ENCODE results near the gene SMIM8.
"Not testable (repeated sequence)": the region's sequence is repeated elsewhere in the genome, so short reads cannot be mapped to it uniquely, and the experiment has no call there.

SMIM8 gene, protein sequence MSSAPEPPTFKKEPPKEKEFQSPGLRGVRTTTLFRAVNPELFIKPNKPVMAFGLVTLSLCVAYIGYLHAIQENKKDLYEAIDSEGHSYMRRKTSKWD

DNA sequence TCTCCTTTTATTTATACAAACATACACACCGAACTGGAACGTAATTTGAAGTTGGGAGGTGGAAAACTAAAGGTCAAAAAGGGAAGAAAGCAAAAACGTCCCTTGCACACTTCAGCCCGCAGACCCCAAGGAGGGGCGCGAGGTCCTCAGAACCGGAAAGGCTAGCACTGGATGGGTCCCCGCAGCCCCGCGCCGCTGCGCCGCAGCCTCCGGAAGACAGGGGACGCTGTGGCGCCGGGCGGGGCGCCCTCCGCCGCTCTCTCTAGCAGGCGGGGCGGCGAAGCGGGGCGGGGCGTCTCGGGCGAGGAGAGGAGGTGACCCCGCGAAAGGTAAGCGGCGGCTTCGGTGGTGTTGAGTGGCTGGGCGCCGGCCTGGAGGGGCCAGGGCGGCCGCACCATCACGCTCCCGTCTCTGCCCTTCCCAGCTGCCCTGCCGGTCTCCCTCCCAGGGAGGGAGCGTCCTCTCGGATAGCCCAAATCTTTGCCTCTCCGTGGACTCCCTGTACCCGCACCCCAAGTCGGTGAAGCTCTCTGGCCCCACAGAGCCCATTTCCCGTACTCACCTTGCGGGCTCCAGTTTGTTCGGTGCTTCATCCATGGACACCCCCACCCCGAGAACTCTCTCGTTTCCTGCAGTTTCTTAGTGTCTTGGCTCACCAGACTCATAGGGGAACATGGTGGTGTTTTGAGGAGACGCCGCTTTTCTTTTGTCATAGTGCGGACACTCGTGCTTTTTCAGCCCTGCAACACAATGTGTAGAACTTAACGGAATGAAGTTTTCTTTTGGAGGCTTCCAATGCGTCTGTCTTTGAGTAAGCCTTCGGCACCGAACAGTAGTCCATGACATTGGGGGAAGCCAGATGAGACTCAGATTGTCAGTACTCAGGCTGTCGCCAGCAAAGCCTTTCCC lies at the start of gene SMIM8:
Gene SMIM8 (plus strand): TSS at position 285 of the 909 bp plus-strand sequence. CDS start 14,444 bp downstream, outside the sequence.
- peak; percentile 81 for DNase-seq (ENCODE audit: low spot score)

DNA sequence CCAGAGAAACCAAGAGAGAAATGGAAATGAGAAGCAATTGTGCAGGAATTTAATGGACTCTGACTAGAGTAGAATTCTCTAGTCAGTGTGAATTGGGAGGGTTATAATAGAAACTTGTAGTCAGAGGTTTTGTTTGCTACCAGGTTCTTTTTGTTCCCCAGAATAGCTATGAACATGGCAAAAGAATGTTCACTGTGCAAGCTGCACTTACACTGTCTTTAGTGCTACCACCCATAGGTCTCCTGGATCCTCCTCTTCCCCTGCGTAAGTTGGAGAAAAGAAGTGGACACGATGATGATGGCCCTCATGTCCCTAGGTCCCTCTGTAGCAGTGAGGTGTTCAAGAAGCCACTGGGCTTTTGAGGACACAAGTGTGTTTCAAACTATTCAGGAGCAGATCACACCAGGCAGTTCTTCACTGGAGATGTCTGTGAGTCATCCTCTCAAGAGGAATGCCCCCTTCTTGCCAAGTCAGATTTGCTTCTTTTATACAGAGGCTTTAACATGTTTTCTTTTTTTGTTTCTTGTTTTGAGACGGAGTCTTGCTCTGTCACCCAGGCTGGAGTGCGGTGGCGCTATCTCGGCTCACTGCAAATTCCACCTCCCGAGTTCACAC lies 47.6 kb upstream of the SMIM8 start:
- peak; percentile 46 for DNase-seq (ENCODE audit: low spot score)

DNA sequence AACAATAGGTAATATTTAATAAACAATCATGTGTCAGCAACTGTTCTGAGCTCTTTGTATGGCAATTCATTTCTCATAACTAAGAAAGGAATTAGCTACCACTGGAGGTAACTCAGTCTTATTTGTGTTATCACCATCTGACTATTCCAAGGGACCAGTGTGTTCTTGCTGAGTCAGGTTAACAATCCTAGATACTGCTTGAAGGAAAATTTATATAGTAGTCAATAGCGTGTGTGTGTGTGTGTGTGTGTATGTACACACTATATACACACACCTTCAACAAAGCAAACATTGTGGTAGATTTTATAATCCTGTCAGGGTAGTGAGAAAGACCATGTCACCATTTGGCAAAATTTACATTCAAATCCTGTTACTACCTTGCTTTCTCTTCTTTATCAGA lies 45.8 kb upstream of the SMIM8 start:
- DNase-seq (ENCODE audit: low spot score) = no peak

DNA sequence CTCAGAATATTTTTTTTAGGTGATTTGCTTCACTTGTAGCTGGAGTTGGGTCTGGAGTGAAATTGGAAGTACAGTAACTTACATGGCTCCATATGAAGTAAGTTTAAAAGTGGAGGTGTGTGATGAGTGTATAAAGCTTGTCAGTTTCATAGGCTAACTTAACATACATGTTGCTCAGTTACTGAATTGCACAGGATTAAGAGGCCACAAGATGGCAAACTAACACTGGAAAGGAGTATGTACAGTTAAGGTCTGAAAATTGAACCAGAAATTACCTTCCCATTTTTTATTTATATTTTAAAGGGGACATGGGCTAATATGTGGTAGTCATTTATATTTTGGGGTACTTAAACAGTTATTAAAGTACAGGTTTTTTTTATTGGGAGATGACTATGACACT lies 45.3 kb upstream of the SMIM8 start:
- DNase-seq (ENCODE audit: low spot score) = no peak

DNA sequence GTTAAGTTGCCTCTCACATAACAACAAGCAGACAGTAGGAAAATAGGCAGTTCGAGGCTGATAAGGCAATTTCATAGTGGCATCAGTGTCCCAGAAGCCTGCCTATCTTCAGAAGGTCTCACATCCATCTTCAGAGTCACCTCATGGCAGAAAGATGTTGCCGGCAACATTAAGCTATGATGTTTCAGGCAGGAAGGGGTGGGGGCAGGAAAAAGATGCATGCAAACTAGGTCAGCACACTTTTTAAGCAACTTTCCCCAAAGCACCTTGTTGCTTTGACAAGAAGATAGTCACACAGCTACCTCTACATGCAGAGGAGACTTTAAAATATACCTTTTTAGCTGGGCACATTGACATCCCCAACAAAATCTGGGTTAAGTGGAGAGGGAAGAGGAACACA lies 43.2 kb upstream of the SMIM8 start:
- no peak for DNase-seq (ENCODE audit: low spot score)

DNA sequence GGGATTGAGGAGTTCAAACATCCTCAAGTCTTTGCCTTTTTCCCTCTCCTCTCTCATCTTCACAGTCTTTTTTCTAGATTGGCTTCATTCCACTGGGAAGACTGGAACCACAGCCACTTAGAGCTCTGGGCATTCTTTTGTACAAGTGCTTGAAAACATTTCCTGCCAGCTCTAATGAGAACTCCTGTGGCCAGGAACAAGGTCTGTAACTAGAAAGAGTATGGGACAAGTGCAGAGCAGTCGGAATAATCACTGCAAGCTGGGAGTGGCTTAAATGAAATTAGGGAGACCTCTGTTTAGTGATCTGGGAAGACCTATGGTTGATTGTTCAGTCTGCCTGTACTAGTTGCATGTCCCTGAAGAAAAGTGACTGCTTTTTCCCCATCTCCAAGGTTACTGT lies 41.0 kb upstream of the SMIM8 start:
- DNase-seq (ENCODE audit: low spot score) = no peak

DNA sequence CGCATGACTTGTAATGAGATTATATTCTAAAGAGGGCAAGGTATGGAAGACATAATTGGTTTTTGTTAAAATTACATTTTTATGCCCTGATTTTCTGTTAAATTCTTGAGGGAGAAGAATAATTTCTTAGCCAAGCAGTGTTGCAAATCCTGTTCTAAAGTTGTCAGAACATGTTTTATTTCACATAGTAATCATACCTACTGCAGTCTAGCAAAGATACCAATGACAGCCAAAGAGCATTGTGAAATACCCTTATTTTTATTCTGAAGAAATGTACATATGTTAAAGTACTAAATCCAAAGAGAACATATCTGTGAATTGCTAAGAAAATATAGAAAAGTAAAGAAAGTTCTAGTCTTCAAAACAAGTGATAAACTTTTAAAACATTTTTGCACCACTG lies 39.6 kb upstream of the SMIM8 start:
- DNase-seq (ENCODE audit: low spot score) = no peak

DNA sequence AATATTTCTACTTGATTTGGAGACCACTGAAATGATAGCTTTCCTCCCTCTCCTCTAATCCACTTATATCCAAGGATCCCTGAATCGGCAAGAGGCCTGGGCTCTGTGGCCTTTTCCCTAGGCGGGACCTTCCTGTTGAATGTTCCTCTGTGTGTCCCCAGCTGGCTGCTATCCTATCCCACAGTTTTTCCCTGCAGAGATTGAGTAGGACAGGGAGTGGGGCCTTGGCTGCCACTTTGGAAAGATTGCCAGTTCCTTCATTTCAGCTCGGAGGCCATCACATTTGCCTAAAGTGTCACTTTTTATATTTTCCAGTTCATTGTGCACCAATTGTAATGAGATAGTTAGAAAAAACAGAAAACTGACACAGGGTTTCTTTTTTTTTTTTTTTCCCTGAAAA lies 38.9 kb upstream of the SMIM8 start:
- DNase-seq (ENCODE audit: low spot score) = no peak

DNA sequence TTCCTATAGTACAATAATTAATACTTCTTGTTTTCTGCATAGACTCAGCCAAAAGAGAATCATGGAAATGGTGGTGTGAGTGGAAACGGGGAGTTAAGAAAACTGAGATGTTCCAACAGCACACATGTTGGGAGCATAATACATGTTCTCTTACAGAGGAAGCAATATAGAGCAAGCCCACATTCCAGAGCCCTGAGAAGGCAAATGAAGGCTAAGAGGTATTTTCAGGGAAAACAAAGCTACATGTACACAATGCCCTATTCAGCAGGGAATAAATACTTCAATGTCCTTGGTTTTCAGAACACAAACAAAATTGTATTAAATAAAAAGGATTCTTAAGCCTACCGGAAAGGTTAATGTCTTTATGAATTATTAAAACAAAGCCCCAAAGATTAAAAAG lies 35.1 kb upstream of the SMIM8 start:
- DNase-seq (ENCODE audit: low spot score) = no peak

DNA sequence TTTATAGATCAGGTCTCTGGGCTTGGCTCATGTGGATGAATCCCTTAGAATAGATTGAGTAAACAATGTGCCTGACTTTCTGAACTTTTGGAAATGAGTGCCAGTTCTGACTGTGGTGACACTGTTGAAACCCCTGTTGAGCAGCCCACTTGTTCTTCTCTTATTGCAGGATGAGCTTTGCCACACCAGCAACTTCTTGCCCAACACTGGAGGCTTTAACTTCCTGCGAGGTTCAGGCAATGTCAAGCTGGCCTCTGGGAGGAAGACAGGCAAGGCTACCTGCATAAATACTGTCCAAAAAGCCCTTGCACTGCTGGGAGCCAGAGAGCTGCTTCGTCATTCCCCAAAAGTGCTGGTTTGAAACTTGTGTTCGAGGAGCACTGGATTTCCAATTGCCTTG lies 32.8 kb upstream of the SMIM8 start:
- DNase-seq (ENCODE audit: low spot score) = no peak

DNA sequence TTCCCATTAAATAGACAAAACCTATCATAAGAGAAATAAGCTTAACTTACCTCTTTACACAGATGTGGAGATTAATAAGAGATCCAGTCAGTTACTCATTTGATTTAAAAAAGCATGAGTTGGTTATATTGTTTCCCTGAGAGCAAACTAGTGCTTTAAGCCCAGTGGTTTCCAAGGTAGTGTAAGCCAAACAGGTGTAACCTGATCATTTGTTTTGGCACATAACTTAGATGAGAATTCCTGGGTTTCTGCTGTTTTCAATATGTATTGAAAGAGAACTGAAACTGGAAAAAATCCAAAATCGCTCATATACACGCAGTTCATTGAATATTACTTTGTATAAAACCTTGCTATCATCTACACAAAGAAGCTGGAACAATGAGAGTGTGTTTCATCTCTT lies 30.5 kb upstream of the SMIM8 start:
- DNase-seq (ENCODE audit: low spot score) = no peak

DNA sequence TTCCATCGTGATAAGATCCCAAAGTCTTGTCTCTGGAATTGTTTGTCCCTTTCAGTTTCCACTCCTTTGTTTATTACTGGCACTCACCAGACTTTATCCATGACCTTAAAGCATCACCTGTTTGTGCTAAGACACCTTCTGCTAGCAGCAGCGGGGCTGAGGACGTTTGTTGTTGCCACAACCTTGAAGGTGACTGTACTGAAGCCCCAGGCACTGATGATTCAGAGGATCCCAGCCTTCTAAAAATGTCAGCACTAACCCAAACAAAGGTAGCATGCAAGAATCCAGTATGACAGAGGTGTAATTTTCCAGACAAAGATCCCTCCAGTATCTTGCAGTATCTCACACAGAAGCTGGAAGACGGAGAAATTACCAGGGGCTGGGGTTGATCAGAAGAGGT lies 28.9 kb upstream of the SMIM8 start:
- no peak for DNase-seq (ENCODE audit: low spot score)

DNA sequence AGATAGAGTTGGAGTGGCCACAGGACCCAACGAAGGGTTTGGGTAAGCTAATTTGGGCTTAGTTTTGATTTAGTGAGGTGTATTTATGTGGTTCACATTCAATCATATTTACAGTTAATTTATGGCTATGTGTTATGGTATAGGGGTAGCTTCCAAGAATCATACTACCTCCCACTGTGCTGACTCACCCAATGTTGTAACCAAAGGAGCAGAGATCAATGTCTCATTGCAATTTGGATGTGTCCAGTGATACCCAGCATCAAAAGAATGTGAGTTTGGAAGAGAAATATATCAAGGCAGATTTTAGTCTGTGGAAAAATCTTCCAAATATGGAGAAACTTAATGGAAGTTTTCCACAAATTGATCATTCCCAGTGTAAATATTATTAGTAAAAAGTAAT lies 25.3 kb upstream of the SMIM8 start:
- DNase-seq (ENCODE audit: low spot score) = no peak

DNA sequence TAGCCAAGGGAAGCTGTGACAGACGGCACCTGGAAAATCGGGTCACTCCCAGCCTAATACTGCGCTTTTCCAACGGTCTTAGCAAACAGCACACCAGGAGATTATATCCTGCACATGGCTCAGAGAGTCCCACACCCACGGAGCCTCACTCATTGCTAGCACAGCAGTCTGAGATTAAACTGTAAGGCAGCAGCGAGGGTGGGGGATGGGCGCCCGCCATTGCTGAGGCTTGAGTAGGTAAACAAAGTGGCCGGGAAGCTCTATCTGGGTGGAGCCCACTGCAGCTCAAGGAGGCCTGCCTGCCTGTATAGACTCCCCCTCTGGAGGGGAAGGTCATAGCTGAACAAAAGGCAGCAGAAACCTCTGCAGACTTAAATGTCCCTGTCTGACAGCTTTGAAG lies 21.1 kb upstream of the SMIM8 start:
- DNase-seq (ENCODE audit: low spot score) = not testable (repeated sequence)

DNA sequence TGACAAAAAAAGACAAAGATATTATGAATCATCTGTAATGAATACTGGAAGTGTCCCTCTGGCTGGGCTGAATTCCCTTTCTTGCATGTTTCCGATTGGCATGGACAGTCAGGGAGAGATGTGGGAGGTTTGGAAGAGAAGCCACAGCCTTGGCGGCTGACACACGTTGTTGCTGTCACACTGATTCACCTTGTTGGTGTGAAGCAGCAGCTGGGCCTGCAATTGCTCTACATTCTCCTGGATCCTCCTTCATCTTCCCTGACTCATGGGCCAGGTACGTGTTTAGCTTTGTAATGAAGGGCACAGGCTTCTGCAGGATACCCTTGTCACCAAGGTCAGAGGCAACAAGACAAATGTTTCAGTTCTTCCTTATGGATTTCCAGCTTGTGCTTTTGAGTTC lies 13.4 kb upstream of the SMIM8 start:
- no peak for DNase-seq (ENCODE audit: low spot score)

DNA sequence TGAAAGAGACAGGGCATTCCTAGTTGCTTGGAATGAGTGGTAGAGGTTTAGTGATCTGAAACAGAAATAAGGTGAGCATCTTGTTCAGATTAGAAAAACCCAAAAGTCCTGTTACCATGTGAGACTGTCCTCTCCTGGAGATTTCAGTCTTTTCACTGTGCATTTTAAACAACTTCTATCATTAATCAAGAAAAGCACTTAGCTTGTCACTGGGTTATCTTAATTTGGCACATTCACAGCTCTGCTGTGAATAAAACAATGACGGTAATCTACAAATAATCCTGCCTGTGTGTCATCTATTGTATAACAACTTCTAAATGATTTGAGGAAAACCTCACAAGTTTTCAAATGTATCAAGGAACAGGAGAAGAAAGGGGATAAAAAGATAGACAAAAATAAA lies 9.5 kb upstream of the SMIM8 start:
- no peak for DNase-seq (ENCODE audit: low spot score)

DNA sequence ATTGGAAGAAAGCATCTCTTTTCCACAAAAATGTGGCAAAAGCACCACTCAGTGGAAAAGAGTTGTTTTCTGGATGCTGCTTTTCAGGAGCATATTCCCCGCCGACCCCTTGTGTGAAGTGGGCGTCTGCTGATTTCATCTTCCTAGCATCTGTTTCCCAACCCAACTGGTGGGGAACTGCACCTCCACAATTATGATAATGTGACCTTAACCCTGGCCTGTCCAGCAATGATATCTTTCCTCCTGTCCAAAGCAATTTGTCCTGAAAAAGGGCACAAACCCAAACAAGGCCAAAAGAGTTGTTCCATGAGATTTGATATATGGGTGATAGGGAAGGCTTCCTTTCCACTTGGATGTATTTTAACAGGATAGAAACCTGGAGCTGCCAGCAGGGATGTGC lies 7.3 kb upstream of the SMIM8 start:
- DNase-seq (ENCODE audit: low spot score) = no peak

DNA sequence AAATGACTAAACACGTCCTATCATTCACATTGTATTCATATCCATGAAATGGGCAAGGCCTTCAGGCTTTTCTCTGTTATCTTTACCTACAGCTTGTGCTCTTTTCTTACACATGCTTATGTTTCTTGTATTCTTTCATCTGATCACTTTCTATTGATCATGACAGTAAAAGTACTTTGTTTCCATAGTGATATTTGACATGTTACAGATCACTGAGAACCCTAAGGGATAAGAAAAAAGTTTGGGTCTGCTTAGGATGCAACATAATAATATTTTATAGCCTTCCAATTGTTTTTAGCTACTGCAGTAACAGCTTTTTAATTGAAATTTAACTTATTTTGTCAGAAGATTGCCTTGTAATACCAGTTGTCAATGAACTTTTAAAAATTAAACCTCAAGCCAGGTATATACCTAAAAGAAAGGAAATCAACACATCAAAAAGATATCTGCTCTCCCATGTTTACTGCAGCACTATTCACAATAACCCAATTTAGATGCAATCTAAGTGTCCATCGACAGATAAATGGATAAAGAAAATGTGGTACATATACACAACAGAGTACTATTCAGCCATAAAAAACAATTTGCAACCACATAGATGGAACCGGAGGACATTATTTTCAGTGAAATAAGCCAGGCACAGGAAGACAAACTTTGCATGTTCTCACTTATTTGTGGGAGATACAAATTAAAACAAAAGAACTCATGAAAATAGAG lies 3.0 kb upstream of the SMIM8 start:
- no peak for DNase-seq (ENCODE audit: low spot score)

DNA sequence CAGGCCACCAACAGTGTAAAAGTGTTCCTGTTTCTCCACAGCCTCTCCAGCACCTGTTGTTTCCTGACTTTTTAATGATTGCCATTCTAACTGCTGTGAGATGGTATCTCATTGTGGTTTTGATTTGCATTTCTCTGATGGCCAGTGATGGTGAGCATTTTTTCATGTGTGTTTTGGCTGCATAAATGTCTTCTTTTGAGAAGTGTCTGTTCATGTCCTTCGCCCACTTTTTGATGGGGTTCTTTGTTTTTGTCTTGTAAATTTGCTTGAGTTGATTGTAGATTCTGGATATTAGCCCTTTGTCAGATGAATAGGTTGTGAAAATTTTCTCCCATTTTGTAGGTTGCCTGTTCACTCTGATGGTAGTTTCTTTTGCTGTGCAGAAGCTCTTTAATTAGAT lies 1.5 kb downstream of the SMIM8 start:
- not testable (repeated sequence) for DNase-seq (ENCODE audit: low spot score)

DNA sequence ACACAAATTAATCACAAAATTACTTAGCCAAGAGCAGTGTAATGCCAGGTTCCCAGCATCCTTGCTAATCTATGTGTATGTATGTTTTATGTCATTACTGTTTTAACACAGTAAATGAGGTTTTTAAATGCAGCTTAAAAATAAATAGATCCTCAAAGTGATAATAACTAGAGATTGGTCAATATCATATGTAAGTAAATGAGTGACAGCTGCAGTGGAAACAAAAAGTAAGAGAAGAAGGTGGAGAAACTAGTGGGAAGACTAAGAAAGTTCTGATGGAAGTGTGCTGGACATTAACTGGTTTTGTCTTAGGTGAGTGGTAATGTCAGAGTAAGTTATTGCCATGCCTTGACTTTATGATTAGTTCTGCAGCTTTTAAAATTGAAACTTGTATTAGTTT lies 8.6 kb downstream of the SMIM8 start:
- no peak for DNase-seq (ENCODE audit: low spot score)

DNA sequence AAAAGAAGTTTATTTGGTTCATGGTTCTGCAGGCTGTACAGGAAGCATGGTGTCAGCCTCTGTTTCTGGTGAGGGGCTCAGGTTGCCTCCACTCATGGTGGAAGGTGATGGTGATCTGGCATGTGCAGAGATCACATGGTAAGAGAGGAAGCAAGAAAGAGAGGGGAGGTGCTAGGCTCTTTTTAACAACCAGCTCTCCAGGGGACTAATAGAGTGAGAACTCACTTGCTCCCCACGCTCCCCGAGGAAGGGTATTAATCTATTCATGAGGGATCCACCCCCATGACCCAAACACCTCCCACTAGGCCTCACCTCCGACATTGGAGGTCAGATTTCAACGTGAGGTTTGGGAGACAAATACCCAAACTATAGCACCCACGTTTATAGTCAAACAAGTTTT lies 10.6 kb downstream of the SMIM8 start:
- DNase-seq (ENCODE audit: low spot score) = no peak

DNA sequence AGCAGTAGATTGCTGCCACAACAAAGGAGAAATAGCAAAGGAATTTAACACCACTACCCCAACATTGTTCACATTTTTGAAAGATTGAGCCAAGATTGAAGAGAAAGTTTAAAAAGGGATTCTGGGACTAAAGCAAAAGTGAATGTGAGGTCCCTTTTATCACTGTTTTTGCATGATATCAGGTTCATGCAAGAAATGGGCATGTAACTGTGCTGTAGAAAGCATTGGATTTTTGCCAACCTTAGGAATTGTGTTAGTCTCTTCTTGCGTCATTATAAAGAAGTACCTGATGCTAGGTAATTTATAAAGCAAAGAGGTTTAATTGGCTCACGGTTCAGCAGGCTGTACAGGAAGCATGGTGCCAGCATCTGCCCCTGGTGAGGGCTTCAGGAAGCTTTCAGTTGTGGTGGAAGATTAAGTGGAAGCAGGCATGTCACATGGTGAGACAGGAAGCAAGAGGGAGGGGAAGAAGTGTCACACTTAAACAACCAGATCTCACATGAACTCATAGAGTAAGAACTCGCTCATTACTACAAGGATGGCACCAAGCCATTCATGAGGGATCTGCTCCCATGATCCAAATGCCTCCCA lies 11.3 kb downstream of the SMIM8 start:
- no peak for DNase-seq (ENCODE audit: low spot score)

All from hepatic stellate cell (primary cell).